Pancreas (tissue), 10 donors: Measurements from ENCODE around the gene KCNT2. TPM values are rescaled to one million over a fixed set of nuclear protein-coding genes. Genes with fewer than 3 reads are reported as not detected.
A peak's percentile ranks its signal among the peaks of the same experiment; 100 is the strongest.

Experiments
- ATAC-seq, 4 donors: fragments of 200-7000 bp; cut with Tn5 transposase; one replicate each; pipeline versions ENCODE4 v1.8.0 to v1.9.1; 2020; ENCODE audit warnings: mild to moderate bottlenecking in 4 of 4, moderate library complexity in 4 of 4
- DNase-seq, 6 donors: peaks; one replicate each; pipeline ENCODE4 v3.0.0-alpha.2; 2020
- FAIRE-seq: peaks from 2 replicates; lab custom pipeline; 2012; peaks lifted over from hg19 to GRCh38; lab: Jason Lieb, UNC
- H3K27ac ChIP-seq, 4 donors: fragments of 200-600 bp; sonication (generic); 1 replicate in 3 of 4; 2 replicates in 1 of 4; pipeline versions ENCODE4 v1.5.0 to v1.8.0; 2020
- H3K27me3 ChIP-seq, 4 donors: fragments of 200-600 bp; one replicate each; pipeline ENCODE4 v1.8.0; 2021
- H3K36me3 ChIP-seq, 3 donors: fragments of 200-600 bp; sonication (generic) in 1 of 3; one replicate each; pipeline versions ENCODE4 v1.5.0 to v1.8.0; 2020 to 2021
- H3K4me1 ChIP-seq, 3 donors: fragments of 200-600 bp; one replicate each; pipeline ENCODE4 v1.8.0; 2021
- H3K4me3 ChIP-seq, 4 donors: fragments of 200-600 bp; sonication (generic) in 2 of 4; one replicate each; pipeline versions ENCODE4 v1.5.0 to v1.8.0; 2020 to 2021
- H3K9me3 ChIP-seq, 4 donors: fragments of 200-600 bp; one replicate each; pipeline ENCODE4 v1.8.0; 2021
- CTCF ChIP-seq, 4 donors: fragments of 200-600 bp; sonication (generic) in 3 of 4; IDR thresholded peaks; one replicate each; pipeline versions ENCODE4 v1.5.0 to v1.8.0; 2021; ENCODE audit warnings: antibody characterized with exemption in 4 of 4
- WGBS, 2 donors: extraction: QIAGEN DNeasy Blood & Tissue Kit; methylation state at CpG; one replicate each; pipeline ENCODE4 v1.1.7; 2013; 5-methylcytosine and 5-hydroxymethylcytosine counted together
- intact Hi-C, 3 donors: fragments of 100-400 bp; cut with DNase I; formaldehyde crosslinking; loops; one replicate each; pipeline versions ENCODE4 v1.11.1 to v1.14.2; 2022
- polyA plus RNA-seq, 2 donors: library from polyadenylated mRNA; stranded (reverse); fragments of 200-250 nt; gene quantifications; one replicate each; pipeline ENCODE4 v1.2.3, GENCODE V29; 2013
- total RNA-seq, 6 donors: library from RNA; stranded (reverse); fragmentation: NEBNext Ultra II Directional in 4 of 6; extraction: Animal tissue kit (Norgen Biotek cat#: 25700) in 4 of 6; gene quantifications; one replicate each; pipeline versions ENCODE4 v1.2.1 to v1.2.4, GENCODE V29; 2021 to 2023
- donor health status: healthy with polysubstance abuse.
- donor health status: DM: no; HTN: no; CAD: no; lungs with moderate emphysema.
- donor health status: DM: no; HTN: no; CAD: no.
- donor health status: control.
- donor health status: control.
- donor health status: Bipolar disorder and iron deficiency.
- donor health status: DM: yes; HTN: yes; CAD: no.
- donor health status: DM: no; HTN: no; CAD: no.
- donor health status: DM: no; HTN: no; CAD: no.
- donor health status: DM: yes; HTN: yes; CAD: no.

KCNT2 gene
- total and polyA plus RNA-seq, 8 donors = 0.19 to 0.67 (median 0.42) TPM

DNA sequence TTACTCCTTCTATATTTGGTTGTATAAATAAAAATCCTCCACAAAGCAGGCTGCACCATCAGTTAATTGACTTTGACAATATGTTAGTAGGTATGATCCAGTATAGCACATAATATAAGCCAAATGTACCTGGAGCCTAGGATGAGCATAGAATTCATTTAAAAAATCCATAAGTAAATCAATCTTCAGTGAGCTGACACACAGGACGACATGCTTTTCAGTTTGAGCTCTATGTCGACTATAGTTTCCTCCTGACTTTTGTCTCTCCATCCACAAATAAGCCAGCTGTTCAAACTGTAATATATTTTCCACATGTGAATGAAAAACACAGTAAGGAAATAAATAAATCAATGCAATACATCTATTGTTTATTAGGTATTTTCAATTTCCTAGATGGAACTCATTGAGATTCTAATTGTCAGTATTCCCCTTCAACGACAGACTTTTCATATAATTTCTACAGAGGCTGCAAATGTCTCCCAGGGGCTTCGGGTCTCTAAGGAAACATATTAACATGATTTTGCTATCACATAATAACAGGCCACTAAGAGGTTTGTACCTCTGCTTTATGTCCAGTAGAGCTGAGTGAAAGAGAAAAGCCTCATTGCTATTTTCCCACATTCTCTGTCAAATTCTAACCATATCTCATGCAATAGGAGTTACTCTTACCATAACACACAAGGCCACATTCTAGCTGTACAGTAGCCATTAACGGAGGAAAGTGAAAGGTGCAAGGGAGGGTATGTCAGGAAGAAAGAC lies 180.1 kb downstream of the KCNT2 start:
- Histone ChIP-seq H3K27ac (no peak overlapping the region), H3K9me3 (no peaks in the 10 kb centered on the region), H3K36me3 (no peaks in the 10 kb centered on the region), H3K27me3 (no peaks in the 10 kb centered on the region), H3K4me1 (peaks cover 0 to 10% (median 4%) of the 10 kb centered on the region in 3 donors), H3K4me3 (no peak overlapping the region)
- DNase-seq = no peak
- intact Hi-C loops = no loop called here
- ATAC-seq = no peak
- 71 to 82% methylated on average over 5 of the region's 5 CpGs for WGBS, 2 donors
- no peak for FAIRE-seq
- TF ChIP-seq CTCF (IDR thresholded peaks at IDR 0.05) = no peak

DNA sequence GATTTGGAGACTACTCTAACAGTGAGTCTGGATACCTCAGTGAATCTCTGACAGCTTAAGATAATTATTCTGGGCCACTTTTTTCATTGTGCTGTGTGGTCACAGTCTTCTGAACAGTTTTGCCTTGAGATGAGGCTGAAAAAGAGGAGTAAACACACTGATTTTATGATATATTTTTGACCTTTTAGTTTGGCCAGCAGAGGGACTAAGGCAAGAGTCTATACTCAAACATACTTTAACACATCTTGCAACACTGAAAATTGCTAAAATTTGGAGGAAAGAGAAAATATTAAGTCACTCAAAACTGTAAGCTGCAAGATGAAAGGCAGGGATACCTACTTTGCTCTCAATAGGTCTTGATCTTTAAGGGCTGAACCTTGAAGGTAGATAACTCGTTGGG lies 182.7 kb downstream of the KCNT2 start:
- Histone ChIP-seq H3K4me3 (no peak overlapping the region), H3K27me3 (no peaks in the 10 kb centered on the region), H3K36me3 (no peaks in the 10 kb centered on the region), H3K4me1 (peaks cover 0 to 11% (median 5%) of the 10 kb centered on the region in 3 donors), H3K9me3 (no peaks in the 10 kb centered on the region), H3K27ac (no peak overlapping the region)
- 75 to 78% methylated on average over 1 of the region's 1 CpG for WGBS, 2 donors
- intact Hi-C loops = no loop called here
- FAIRE-seq (no peak), DNase-seq (no peak), ATAC-seq (no peak)
- no peak for TF ChIP-seq CTCF (IDR thresholded peaks at IDR 0.05)

GRCh38 chr1:196423612-196424011 lies 184.6 kb downstream of the KCNT2 start:
- Histone ChIP-seq H3K36me3 (no peaks in the 10 kb centered on the region), H3K9me3 (no peaks in the 10 kb centered on the region), H3K27me3 (no peaks in the 10 kb centered on the region), H3K27ac (peak overlapping the region in 1 of 4 donors; percentile 23), H3K4me1 (peaks cover 0 to 11% (median 5%) of the 10 kb centered on the region in 3 donors), H3K4me3 (no peak overlapping the region)
- TF ChIP-seq CTCF (IDR thresholded peaks at IDR 0.05) = no peak
- FAIRE-seq (no peak), ATAC-seq (peak; percentile 63 to 83 (median 67)), DNase-seq (no peak)
- intact Hi-C loops = no loop called here

- no peak overlapping the region for H3K27ac ChIP-seq
- peaks cover 0 to 7% (median 5%) of the 10 kb centered on the region in 3 donors for H3K4me1 ChIP-seq
- DNase-seq = no peak
- H3K9me3 ChIP-seq = no peaks in the 10 kb centered on the region
- ATAC-seq = no peak
- WGBS, 2 donors = 90 to 94% methylated on average over 1 of the region's 1 CpG
- TF ChIP-seq CTCF (IDR thresholded peaks at IDR 0.05) = no peak
- no peaks in the 10 kb centered on the region for H3K27me3 ChIP-seq
- no peak overlapping the region for H3K4me3 ChIP-seq
- FAIRE-seq = no peak
- intact Hi-C loops = no loop called here
- H3K36me3 ChIP-seq = no peaks in the 10 kb centered on the region
Measured at GRCh38 chr1:196418772-196419171, 189.5 kb downstream of the KCNT2 start.

- TF ChIP-seq CTCF (IDR thresholded peaks at IDR 0.05) = no peak
- H3K36me3 ChIP-seq = no peaks in the 10 kb centered on the region
- DNase-seq (no peak), ATAC-seq (no peak), FAIRE-seq (no peak)
- H3K4me3 ChIP-seq = no peak overlapping the region
- no peaks in the 10 kb centered on the region for H3K4me1 ChIP-seq
- intact Hi-C loops = no loop called here
- H3K27ac ChIP-seq = no peak overlapping the region
- WGBS, 2 donors = 88 to 96% methylated on average over 1 of the region's 1 CpG
- H3K9me3 ChIP-seq = no peaks in the 10 kb centered on the region
- H3K27me3 ChIP-seq = no peaks in the 10 kb centered on the region
Measured at GRCh38 chr1:196415978-196416377, 192.3 kb downstream of the KCNT2 start.
